ENCODE results near the gene IFIH1. TPM values are rescaled to one million over a fixed set of nuclear protein-coding genes. Genes with fewer than 3 reads are reported as not detected.

Gene IFIH1
- total and polyA plus RNA-seq, 9 of the 15 experiments (the other 6 are each of a cell fraction or from before 2014, with no cell fraction given) = 0.15 to 1.2 (median 0.60) TPM; not detected in 1

- DNase-seq (ENCODE audit: extremely low read depth in 1 of 4, low spot score in 3 of 4) = no peak
- H3K79me2 ChIP-seq (ENCODE audit: control insufficient read depth, insufficient read depth, low read length) = no peaks in the 10 kb centered on the region
- CTCF ChIA-PET (ENCODE audit: low intra/inter-chr PET ratio) = no interaction called here
- H3K36me3 ChIP-seq (ENCODE audit: control insufficient read depth, insufficient read depth, low read length) = no peaks in the 10 kb centered on the region
- no peaks in the 10 kb centered on the region for H4K20me1 ChIP-seq (replicated peaks; ENCODE audit: control insufficient read depth, insufficient read depth, low read length)
- BruUV-seq (replicated peaks) = no TSS peak
- FAIRE-seq = no peak
- no peaks in the 10 kb centered on the region for H3K9me1 ChIP-seq (ENCODE audit: control insufficient read depth, insufficient read depth, low read length)
- H3K4me1 ChIP-seq (replicated peaks in 1 of 2; ENCODE audit: control insufficient read depth in 2 of 2, insufficient read depth in 2 of 2, low read length in 2 of 2) = no peaks in the 10 kb centered on the region
- H3K4me3 ChIP-seq = no peak overlapping the region
- ATAC-seq = no peak
- H3K9ac ChIP-seq (ENCODE audit: insufficient read depth in 1 of 2, low read depth in 2 of 2, low read length in 2 of 2) = no peak overlapping the region
- 1% methylated on average over 7 of the region's 7 CpGs for WGBS (ENCODE audit: insufficient coverage, low coverage, missing lambda C conversion rate)
- H3K4me2 ChIP-seq (ENCODE audit: insufficient read depth, low read length) = no peak overlapping the region
- H3K27me3 ChIP-seq (ENCODE audit: control insufficient read depth in 2 of 2, insufficient read depth in 2 of 2, low read length in 2 of 2) = no peaks in the 10 kb centered on the region
- in situ Hi-C loops (cut with MboI) = no loop called here
- H3K27ac ChIP-seq (ENCODE audit: extremely low read depth, low read depth, low read length) = no peak overlapping the region
- TF ChIP-seq, protein P1, sequence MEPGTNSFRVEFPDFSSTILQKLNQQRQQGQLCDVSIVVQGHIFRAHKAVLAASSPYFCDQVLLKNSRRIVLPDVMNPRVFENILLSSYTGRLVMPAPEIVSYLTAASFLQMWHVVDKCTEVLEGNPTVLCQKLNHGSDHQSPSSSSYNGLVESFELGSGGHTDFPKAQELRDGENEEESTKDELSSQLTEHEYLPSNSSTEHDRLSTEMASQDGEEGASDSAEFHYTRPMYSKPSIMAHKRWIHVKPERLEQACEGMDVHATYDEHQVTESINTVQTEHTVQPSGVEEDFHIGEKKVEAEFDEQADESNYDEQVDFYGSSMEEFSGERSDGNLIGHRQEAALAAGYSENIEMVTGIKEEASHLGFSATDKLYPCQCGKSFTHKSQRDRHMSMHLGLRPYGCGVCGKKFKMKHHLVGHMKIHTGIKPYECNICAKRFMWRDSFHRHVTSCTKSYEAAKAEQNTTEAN (CRISPR knock-in tag; IDR thresholded peaks at IDR 0.05) = no peak
- H2AFZ ChIP-seq (ENCODE audit: low read depth, low read length) = no peak overlapping the region
- POLR2A ChIA-PET = no interaction called here
- intact Hi-C loops (cut with micrococcal nuclease) = no loop called here
- no peaks in the 10 kb centered on the region for H3K9me3 ChIP-seq (replicated peaks; ENCODE audit: control insufficient read depth, insufficient read depth, low read depth, low read length)
These were observed 52.6 kb downstream of the IFIH1 start for GRCh38 chr2:162265666-162266459.

All from K562 (cell line).